Iris pigment epithelial cell (primary cell): ENCODE data around the gene PLCH1.

Experiments
- DNase-seq: peaks from one replicate; pipeline ENCODE4 v3.0.0-alpha.2; 2011; ENCODE audit warnings: low read depth

The PLCH1 gene

DNA sequence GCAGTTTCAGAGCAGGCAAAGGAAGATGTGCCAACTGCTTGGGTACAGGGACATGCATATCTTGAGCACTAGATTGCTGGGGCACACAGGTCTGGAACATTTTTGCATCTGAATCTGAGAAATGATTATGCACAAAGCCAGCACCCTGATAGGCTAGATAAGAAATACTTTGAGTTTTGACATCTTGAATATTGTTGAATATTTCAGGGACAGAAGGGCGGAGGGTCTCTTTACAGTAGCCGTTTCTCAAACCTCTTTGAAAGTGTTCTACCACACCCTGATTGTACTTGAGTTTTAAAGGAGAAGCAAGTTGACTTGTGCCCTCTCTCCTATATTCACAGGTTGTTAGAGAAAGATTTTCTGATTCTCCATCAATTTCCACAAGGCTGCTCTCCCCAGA, 263.3 kb downstream of the PLCH1 start:
- no peak for DNase-seq

GRCh38 chr3:155481089-155481488, 263.8 kb downstream of the PLCH1 start:
- DNase-seq, result no peak

- no peak for DNase-seq
Observed at GRCh38 chr3:155465664-155466063, 279.2 kb downstream of the PLCH1 start.

DNA sequence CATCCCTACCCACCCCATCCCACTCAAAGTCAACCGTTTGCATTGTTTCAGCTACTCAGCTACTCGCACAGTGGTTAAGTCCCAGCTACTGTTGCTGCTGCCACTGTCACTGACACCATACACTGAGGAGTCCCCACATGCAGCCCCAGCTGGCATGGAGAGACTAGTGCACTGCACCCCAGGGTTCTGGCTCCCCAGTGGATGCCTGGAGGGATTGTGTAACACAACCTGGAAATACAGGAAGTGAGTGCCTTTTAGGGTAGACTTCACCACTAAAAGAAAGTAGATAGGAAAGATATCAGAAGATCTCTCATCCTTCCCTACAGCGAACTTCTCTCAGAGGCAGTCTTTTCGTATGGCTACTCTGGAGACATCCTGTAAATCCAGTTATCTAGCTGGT, 282.2 kb downstream of the PLCH1 start:
- DNase-seq, result no peak

DNA sequence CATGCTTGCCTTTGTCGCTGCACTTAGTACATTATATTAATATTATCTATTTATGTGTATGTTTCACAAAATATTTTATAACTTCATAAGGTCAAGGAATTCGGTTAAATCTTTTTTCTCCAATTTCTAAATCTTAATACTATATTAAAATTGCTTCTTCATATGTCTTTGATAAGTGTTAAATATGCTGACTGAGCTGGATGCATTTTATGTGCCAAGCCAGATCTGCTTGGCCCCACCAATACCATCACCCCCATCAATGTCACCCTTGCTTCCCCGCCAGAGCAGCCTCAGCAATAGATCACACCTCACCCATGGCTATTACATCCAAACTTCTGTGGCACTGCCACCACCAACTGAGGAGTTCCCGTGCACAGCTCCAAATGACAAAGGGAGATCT, 287.3 kb downstream of the PLCH1 start:
- no peak for DNase-seq

DNA sequence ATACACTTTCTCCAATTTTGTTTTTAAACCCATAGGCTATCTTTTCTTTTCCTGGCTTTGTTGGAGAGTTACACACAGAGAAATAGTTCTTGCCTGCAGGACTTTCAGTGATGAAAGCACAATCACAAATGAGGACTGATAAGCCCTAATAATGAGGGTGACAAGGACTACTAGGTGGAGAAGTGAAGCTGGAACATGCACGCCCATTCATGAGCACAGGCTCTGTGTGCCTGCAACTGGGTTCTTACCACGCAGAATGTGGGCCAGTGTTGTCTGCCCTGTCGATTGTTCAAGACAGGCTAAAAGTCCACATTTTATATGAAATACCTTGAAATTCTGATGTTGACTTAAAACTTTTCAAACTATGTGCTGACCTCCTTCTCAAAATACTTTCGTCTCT, 289.1 kb downstream of the PLCH1 start:
- DNase-seq, result no peak

DNA sequence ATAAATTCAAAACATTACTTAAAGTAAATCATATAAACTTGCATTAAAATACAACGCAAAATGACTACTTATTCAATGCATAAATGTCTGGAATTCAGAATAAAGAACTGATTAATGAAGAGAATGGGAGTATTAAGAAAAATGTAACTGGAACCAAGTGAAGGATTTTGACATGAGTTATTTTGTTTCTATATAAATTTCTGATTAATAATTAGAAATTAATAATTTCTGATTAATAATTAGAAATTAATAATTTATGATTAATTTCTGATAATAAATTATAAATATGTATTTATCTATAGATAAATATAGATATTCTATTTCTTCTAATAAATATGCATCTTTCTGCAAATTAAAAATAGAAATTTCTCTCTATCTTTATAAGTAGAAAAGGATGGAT, 291.4 kb downstream of the PLCH1 start:
- no peak for DNase-seq

GRCh38 chr3:155449613-155450267, 295.1 kb downstream of the PLCH1 start:
- DNase-seq, result no peak

DNA sequence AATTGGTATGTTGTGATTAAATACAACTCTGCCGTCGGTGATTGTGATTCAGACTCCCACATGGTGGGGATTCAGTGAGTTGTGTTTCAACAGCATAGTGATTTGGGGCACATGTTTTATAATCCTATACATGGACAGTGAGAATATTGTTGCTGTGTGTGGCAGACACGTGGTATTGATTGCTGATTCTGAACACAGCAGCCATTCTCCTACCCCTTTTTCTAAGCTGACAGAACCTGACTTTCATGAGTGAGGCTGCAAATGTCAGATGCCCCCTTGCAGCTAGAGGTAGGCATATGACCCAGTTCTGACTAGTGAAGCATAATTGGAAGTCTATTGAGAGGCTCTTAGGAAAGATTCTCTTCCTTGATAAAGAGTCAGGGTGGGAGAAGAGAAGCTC, 296.3 kb downstream of the PLCH1 start:
- DNase-seq, result no peak

DNA sequence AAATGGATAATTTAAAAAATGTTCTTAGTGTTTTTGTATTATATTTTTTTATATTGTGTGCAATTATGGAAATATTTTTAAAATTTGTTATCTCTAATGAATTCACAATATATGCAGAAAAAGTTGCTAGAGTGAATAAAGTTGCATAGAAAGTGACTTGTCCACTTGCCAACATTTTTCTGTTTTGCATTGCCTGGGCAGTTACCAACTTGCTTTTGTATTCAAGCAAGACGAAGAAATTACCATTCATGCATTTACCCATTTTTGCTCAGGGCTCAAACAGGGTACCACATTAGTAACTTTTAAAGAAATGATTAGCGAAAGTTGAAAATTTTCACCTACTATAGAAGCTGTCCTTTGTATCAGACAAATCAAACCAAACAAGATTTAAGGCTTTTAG, 298.5 kb downstream of the PLCH1 start:
- no peak for DNase-seq

GRCh38 chr3:155444771-155445170, 300.1 kb downstream of the PLCH1 start:
- DNase-seq, result no peak

- DNase-seq, result no peak
Observed at GRCh38 chr3:155443815-155444214, 301.1 kb downstream of the PLCH1 start.

DNA sequence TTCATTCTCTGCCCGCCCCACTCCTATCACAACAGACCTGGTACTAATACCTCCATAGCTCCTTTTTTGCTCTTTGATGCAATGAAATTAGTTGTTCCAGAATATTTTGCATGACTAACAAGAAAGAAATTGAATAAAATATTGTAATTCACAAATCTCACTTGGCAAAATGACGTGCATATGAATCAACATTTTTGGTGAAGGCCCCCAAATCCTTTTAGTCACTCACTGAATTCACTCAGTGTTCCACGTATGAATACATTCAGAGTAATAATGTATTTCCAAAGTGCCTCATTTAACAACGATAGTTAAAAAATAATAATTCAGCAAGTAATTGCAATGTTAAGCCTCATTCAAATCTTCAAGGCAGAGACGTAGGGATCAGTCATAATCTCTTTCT, 302.8 kb downstream of the PLCH1 start:
- no peak for DNase-seq

- DNase-seq, result no peak
Observed at GRCh38 chr3:155441506-155441905, 303.4 kb downstream of the PLCH1 start.

DNA sequence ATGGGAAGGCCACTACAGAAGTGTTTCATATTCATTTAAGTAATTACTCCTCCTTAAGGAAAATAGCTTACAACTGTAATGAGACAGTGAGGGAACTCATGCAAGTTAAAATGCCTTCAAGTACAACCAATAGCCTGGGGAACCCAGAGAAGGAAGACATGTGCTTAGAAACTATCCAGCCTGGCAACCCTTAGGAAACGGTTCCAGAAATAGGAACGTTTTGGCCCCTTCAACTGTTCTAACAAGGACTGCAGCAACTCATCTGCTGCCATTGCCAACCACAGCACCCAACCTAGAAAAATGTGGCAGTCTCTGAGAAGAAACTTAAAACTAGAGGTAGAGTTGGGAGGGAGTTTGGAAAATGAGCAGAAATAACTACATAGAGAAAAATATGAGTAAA, 303.8 kb downstream of the PLCH1 start:
- DNase-seq, result no peak

DNA sequence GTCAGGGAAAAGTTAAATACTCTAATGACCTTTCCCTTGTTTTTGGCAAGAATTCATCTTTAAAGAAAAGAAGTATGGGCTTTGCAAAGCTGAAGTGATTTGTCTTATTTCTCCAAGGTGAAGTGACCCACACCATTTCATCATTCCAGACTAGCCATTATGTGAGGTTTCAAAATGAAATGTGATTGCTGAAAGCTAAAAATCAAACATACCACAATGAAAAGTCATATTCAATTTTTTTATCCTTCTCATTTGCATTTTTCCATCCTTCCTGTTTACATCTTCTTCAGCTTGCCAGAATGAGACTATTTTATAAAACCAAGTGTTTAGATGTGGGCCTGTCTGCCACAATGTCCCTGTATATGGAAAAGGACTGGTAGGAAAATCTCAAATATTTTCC, 309.1 kb downstream of the PLCH1 start:
- DNase-seq, result peak; percentile 15

DNA sequence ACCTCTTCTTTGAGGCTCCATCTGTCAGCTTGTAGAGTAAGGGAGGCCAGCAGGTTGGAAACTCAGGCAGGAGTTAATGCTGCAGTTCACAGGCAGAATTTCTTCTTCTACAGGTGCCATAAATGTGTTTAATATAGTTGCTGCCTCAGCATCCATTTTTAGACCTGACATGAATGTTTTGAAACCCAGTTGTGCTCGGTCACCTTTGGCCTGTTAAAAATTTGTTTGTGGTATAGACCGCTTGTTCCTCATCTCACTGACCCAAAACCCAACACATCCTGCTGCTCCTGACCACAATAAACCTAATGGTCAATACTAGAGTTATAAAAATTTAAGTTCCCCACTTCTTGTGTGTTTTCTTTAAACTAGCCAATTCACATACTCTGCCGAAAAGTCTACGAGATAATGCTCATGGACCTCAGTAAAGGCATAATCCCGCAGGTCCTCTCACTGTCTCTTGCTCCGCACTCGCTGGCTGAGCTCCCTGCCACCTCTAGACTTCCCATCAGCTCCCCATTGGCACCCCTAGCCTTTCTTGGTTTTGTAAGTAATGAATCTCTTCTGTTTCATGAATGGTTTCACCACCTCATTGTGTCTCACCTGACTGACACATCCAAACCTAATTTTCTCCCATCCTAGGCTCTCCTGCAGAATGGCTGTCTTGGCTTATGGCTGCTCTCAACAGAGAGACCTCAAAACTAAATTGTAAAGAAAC, 312.9 kb downstream of the PLCH1 start:
- DNase-seq, result no peak

DNA sequence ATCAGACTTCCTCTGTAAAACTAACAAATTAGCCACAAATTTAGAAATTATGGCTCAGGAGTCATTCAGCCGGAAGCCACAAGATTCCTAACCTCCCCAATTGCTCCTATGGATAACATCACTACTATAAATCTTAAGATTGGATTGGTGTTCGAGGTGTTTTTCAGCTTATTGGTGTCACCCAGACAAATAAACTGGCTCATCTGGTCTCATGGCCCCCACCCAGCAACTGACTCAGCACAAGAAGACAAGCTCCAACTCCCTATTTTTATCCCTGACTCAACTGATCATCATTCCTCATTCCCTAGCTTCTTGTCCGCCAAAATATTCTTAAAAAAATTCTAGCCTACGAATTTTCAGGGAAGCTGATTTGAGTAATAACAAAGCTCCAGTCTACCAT, 316.3 kb downstream of the PLCH1 start:
- DNase-seq, result peak; percentile 13

GRCh38 chr3:155426524-155427230, 318.2 kb downstream of the PLCH1 start:
- peak; percentile 25 for DNase-seq

DNA sequence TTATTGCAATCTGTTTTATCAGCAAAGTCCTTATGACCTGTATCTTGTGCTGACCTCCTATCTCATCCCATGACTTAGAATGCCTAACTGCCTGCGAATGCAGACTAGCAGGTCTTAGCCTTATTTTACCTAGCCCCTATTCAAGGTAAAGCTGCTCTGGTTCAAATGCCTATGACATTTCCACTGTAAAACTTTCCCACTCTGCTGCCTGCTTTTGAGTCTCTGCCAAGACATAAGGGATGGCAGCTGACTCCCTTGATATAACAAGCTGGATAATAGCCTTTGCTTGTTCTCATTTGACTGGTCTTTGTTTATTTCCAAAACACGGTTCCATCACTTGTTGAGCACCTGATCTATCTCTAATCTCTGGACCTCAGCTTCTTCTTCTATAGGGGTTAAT, 319.5 kb downstream of the PLCH1 start:
- DNase-seq, result no peak

- DNase-seq, result no peak
Observed at GRCh38 chr3:155424323-155424710, 320.6 kb downstream of the PLCH1 start.

DNA sequence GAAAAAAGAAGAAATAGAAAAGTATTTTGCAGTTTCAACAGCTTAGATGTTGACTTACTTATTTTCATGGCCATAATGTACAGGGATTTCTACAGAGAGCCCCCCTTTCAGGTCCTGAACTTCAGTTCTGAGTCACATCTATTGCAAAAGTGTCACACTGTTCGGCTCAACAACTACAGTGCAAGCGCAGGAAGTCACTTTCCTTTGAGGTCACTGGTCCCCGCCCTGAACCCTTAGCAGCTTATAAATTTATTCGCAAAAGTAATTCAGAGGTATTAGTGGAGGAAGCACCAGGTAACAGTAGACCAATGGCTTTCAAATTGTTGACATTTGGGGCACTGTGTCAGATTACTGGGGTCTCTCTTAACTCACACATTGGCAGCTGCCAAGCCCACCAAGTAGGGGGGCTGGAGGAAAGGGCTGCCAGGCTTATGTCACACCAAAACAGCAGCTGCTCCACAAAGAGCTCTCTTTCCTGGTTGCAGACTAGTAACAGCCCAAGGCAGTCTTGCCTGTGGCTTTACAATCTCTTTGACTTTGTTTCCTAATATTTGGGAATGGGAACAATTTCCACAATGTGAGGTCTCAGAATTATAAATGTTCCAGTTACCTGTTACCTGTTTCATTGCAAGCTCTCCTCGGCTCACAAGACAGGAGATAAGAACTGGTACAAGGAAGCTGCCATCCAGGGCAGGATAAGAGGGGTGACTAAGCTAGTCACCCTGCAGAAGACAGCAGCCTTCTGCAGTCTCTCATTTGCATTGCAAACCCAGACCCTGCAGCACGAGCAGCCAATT, 321.1 kb downstream of the PLCH1 start:
- no peak for DNase-seq
